K562 (cell line): ENCODE data around the gene SPATS2L. TPM values are rescaled to one million over a fixed set of nuclear protein-coding genes. Genes with fewer than 3 reads are reported as not detected.

Experiments used
- ATAC-seq: fragments of 200-7000 bp; cut with Tn5 transposase; 3 replicates; pipeline ENCODE4 v1.9.1; 2020; ENCODE audit warnings: moderate library complexity
- BruUV-seq: library from RNA; stranded (reverse); fragments of 400-500 nt; replicated peaks from 2 replicates; lab custom pipeline; 2021; lab: Mats Ljungman, UMichigan
- CTCF ChIA-PET: fragments of 300-600 bp; formaldehyde crosslinking; extraction: SDS; loops from one replicate; lab custom pipeline; 2021; ENCODE audit warnings: low intra/inter-chr PET ratio; lab: Yijun Ruan, JAX
- POLR2A ChIA-PET: fragments of 300-600, 350-650 bp; sonication (Branson Sonifier 250); formaldehyde crosslinking; extraction: SDS; loops from one replicate; lab custom pipeline; 2021; ENCODE audit warnings: antibody characterized with exemption, inconsistent platforms; lab: Yijun Ruan, JAX
- DNase-seq, 4 experiments: peaks; one replicate each; pipeline versions ENCODE4 v3.0.0 to v3.0.0-alpha.2; 2011 to 2018; ENCODE audit warnings: low spot score in 3 of 4, mixed read lengths in 3 of 4; ENCODE audit errors: extremely low read depth in 1 of 4
- FAIRE-seq: peaks from 2 replicates; lab custom pipeline; 2011; peaks lifted over from hg19 to GRCh38; lab: Jason Lieb, UNC
- H2AFZ ChIP-seq: 2 replicates; pipeline ENCODE4 v1.6.0; 2011; ENCODE audit warnings: low read depth, low read length, control low read depth, inconsistent platforms
- H3K27ac ChIP-seq: fragments of 200-600 bp; 3 replicates; pipeline ENCODE4 v1.8.0; 2011; ENCODE audit warnings: low read depth, mild to moderate bottlenecking, control low read depth, inconsistent platforms, low read length, moderate library complexity, mixed read lengths; ENCODE audit errors: extremely low read depth
- H3K27me3 ChIP-seq, 2 experiments: fragments of 300-600 bp in 1 of 2; 2 replicates in 1 of 2; 3 replicates in 1 of 2; pipeline versions ENCODE4 v1.6.0 to v1.8.0; 2011; ENCODE audit warnings: inconsistent platforms in 2 of 2, low read length in 2 of 2, mild to moderate bottlenecking in 1 of 2, mixed read lengths in 1 of 2, moderate library complexity in 1 of 2; ENCODE audit not compliant: control insufficient read depth in 2 of 2, insufficient read depth in 2 of 2
- H3K36me3 ChIP-seq: fragments of 300-600 bp; 3 replicates; pipeline ENCODE4 v1.8.0; 2011; ENCODE audit warnings: mild to moderate bottlenecking, low read length, inconsistent platforms; ENCODE audit not compliant: control insufficient read depth, insufficient read depth
- H3K4me1 ChIP-seq, 2 experiments: fragments of 200-600 bp in 1 of 2; replicated peaks in 1 of 2; 2 replicates in 1 of 2; 3 replicates in 1 of 2; pipeline versions ENCODE4 v1.5.1 to v1.8.0; 2011; ENCODE audit warnings: inconsistent platforms in 2 of 2, low read length in 2 of 2, mild to moderate bottlenecking in 1 of 2, mixed read lengths in 1 of 2, moderate library complexity in 1 of 2; ENCODE audit not compliant: control insufficient read depth in 2 of 2, insufficient read depth in 2 of 2
- H3K4me2 ChIP-seq: 2 replicates; pipeline ENCODE4 v1.6.1; 2011; ENCODE audit warnings: low read length, control low read depth, inconsistent platforms, mixed read lengths; ENCODE audit not compliant: insufficient read depth
- H3K4me3 ChIP-seq: fragments of 200-600 bp; sonication (generic), shearing (Covaris generic); 2 replicates; pipeline ENCODE4 v1.5.1; 2016; ENCODE audit warnings: control low read depth, inconsistent platforms
- H3K79me2 ChIP-seq: fragments of 200-600 bp; 3 replicates; pipeline ENCODE4 v1.8.0; 2011; ENCODE audit warnings: low read length, inconsistent platforms; ENCODE audit not compliant: control insufficient read depth, insufficient read depth
- H3K9ac ChIP-seq, 2 experiments: 2 replicates each; pipeline versions ENCODE4 v1.6.0 to v1.6.1; 2011; ENCODE audit warnings: low read depth in 2 of 2, low read length in 2 of 2, control low read depth in 1 of 2, inconsistent platforms in 1 of 2, mild to moderate bottlenecking in 1 of 2, mixed read lengths in 1 of 2; ENCODE audit not compliant: insufficient read depth in 1 of 2
- H3K9me1 ChIP-seq: one replicate; pipeline ENCODE4 v1.6.0; 2011; ENCODE audit warnings: inconsistent platforms, mild to moderate bottlenecking, low read length, moderate library complexity; ENCODE audit not compliant: control insufficient read depth, insufficient read depth
- H3K9me3 ChIP-seq: replicated peaks from 2 replicates; pipeline ENCODE4 v1.5.1; 2011; ENCODE audit warnings: low read depth, low read length, inconsistent platforms; ENCODE audit not compliant: control insufficient read depth, insufficient read depth
- H4K20me1 ChIP-seq: replicated peaks from 2 replicates; pipeline ENCODE4 v1.6.1; 2011; ENCODE audit warnings: low read length, inconsistent platforms, mixed read lengths; ENCODE audit not compliant: control insufficient read depth, insufficient read depth
- CREB3 ChIP-seq: fragments of 450-650 bp; conservative IDR thresholded peaks from 2 replicates; pipeline ENCODE4 v1.6.1; 2016; ENCODE audit warnings: missing genetic modification characterization, low read depth, mild to moderate bottlenecking, missing compliant biosample characterization, moderate library complexity
- E2F4 ChIP-seq: sonication (generic); formaldehyde crosslinking; IDR thresholded peaks from 2 replicates; pipeline ENCODE4 v1.8.0; 2022; ENCODE audit warnings: mild to moderate bottlenecking, low read depth, missing genetic modification reagents
- FOXK1 ChIP-seq: sonication (generic); formaldehyde crosslinking; IDR thresholded peaks from 2 replicates; pipeline ENCODE4 v1.8.0; 2022; ENCODE audit warnings: missing genetic modification reagents, mild to moderate bottlenecking, borderline replicate concordance
- FUS ChIP-seq: fragments of 200-400 bp; formaldehyde crosslinking; optimal IDR thresholded peaks from 2 replicates; pipeline ENCODE3; 2017; ENCODE audit warnings: low read depth, low read length
- HMBOX1 ChIP-seq: sonication (generic); IDR thresholded peaks from 2 replicates; pipeline ENCODE4 v1.6.1; 2016
- MCM2 ChIP-seq: fragments of 450-650 bp; IDR thresholded peaks from 2 replicates; pipeline ENCODE4 v1.6.1; 2017; ENCODE audit warnings: low read depth, mild to moderate bottlenecking
- MYC ChIP-seq, 2 experiments: fragments of 250-450 bp in 1 of 2; sonication (Bioruptor Pico) in 1 of 2; IDR thresholded peaks; 2 replicates each; pipeline versions ENCODE4 v1.5.1 to v1.6.1; 2012 to 2021; ENCODE audit warnings: low read depth in 2 of 2, borderline replicate concordance in 1 of 2, improper control_type of control experiment in 1 of 2, low read length in 1 of 2, mild to moderate bottlenecking in 1 of 2, moderate library complexity in 1 of 2
- NCOA4 ChIP-seq: fragments of 450-650 bp; IDR thresholded peaks from 2 replicates; pipeline ENCODE4 v1.6.1; 2018; ENCODE audit warnings: mild to moderate bottlenecking; ENCODE audit not compliant: partially characterized antibody
- RCOR1 ChIP-seq, 2 experiments: IDR thresholded peaks; 2 replicates each; pipeline ENCODE4 v1.6.1; 2012; ENCODE audit warnings: low read depth in 2 of 2, low read length in 2 of 2, borderline replicate concordance in 1 of 2, improper control_type of control experiment in 1 of 2
- SOX6 ChIP-seq: fragments of 450-650 bp; IDR thresholded peaks from 2 replicates; pipeline ENCODE4 v1.6.1; 2014; ENCODE audit warnings: mild to moderate bottlenecking
- TFE3 ChIP-seq: fragments of 450-650 bp; formaldehyde crosslinking; IDR thresholded peaks from 2 replicates; pipeline ENCODE4 v1.4.0; 2020; ENCODE audit warnings: mild to moderate bottlenecking, mixed read lengths
- ZNF764 ChIP-seq: fragments of 250-450 bp; sonication (Bioruptor Pico); IDR thresholded peaks from 2 replicates; pipeline ENCODE4 v1.4.0; 2020; ENCODE audit warnings: low read depth, mild to moderate bottlenecking, moderate library complexity
- WGBS: fragments of 100-300 bp; shearing (Covaris generic); methylation state at CpG from one replicate; pipeline ENCODE4 v1.1.6; 2016; ENCODE audit warnings: low coverage, mixed read lengths; ENCODE audit not compliant: insufficient coverage; ENCODE audit errors: missing lambda C conversion rate; 5-methylcytosine and 5-hydroxymethylcytosine counted together
- in situ Hi-C: fragments of 300-500 bp; cut with MboI; formaldehyde crosslinking; loops from 4 replicates; pipeline ENCODE4 v1.15.0; 2018; ENCODE audit warnings: inconsistent platforms, mixed read lengths
- intact Hi-C: fragments of 100-400 bp; cut with micrococcal nuclease; formaldehyde crosslinking; loops from 2 replicates; pipeline ENCODE4 v1.14.2; 2022
- polyA plus RNA-seq, 8 experiments: library from polyadenylated mRNA; depleted of rRNA in 4 of 8; stranded (reverse) in 5 of 8; unstranded in 3 of 8; fragments of >200 nt; fragmentation: Nextera tagmentation in 2 of 8; fragmentation: Illumina TruSeq in 1 of 8; extraction: Ambion mirVana in 2 of 8; extraction: Trizol in 1 of 8; gene quantifications; 2 replicates each; pipeline versions ENCODE4 v1.2.1 to v1.2.3, GENCODE V29; 2011 to 2014; ENCODE audit warnings: inconsistent platforms in 1 of 8, missing spikeins in 1 of 8
- total RNA-seq, 7 experiments: library from RNA; depleted of rRNA in 6 of 7; stranded (reverse); fragments of >200 nt in 6 of 7; fragmentation: Illumina TruSeq in 2 of 7; extraction: Trizol in 2 of 7; gene quantifications; 2 replicates each; pipeline versions ENCODE4 v1.2.1 to v1.2.3, GENCODE V29; 2011 to 2021; ENCODE audit warnings: low replicate concordance in 1 of 7

The SPATS2L gene
- total and polyA plus RNA-seq, 9 of the 15 experiments (the other 6 are each of a cell fraction or from before 2014, with no cell fraction given) = 11.3 to 41.5 (median 24.9) TPM

GRCh38 chr2:200354833-200355751 lies 48.6 kb downstream of the SPATS2L start (continued):
- TF ChIP-seq MYC (IDR thresholded peaks at IDR 0.05; ENCODE audit: low read depth, low read length) (no peak), MYC (CRISPR knock-in tag; IDR thresholded peaks at IDR 0.05; ENCODE audit: borderline replicate concordance, low read depth) (no peak), E2F4 (no peak), SOX6 (no peak), ZNF764 (CRISPR knock-in tag) (no peak)
- TF ChIP-seq, all 486 proteins: peak for 0

GRCh38 chr2:200356321-200356720 lies 49.8 kb downstream of the SPATS2L start:
- DNase-seq (no peak), FAIRE-seq (no peak), ATAC-seq (no peak)
- Histone ChIP-seq H3K79me2 (no peaks in the 10 kb centered on the region), H3K9me3 (no peaks in the 10 kb centered on the region), H3K4me3 (no peak overlapping the region), H2AFZ (no peak overlapping the region), H3K9me1 (no peaks in the 10 kb centered on the region), H3K4me1 (peaks cover 0 to 4% of the 10 kb centered on the region in 2 experiments; a peak in 3 of 5 replicates), H3K27ac (no peak overlapping the region), H3K4me2 (no peak overlapping the region), H3K27me3 (no peaks in the 10 kb centered on the region), H4K20me1 (no peaks in the 10 kb centered on the region), H3K36me3 (no peaks in the 10 kb centered on the region), H3K9ac (no peak overlapping the region)
- POLR2A ChIA-PET = no interaction called here
- WGBS = 33% methylated on average over 1 of the region's 1 CpG
- intact Hi-C loops (no loop called here), in situ Hi-C loops (no loop called here)
- BruUV-seq = no TSS peak
- CTCF ChIA-PET = no interaction called here
- TF ChIP-seq FUS (no peak), NCOA4 (no peak), CREB3 (no peak), MCM2 (no peak), HMBOX1 (no peak), TFE3 (CRISPR knock-in tag) (no peak), RCOR1 (IDR thresholded peaks at IDR 0.05; ENCODE audit: borderline replicate concordance in 1 of 2, low read depth in 2 of 2, low read length in 2 of 2) (no peak), FOXK1 (CRISPR knock-in tag) (no peak)
